Duodenal mucosa (tissue), 2 donors: ENCODE data around the gene KLHDC9.
"Not testable (repeated sequence)": the region's sequence is repeated elsewhere in the genome, so short reads cannot be mapped to it uniquely, and the experiment has no call there.

Experiments used
- H3K27ac ChIP-seq: one replicate; pipeline ENCODE4 v1.7.0; 2013; ENCODE audit warnings: low read depth, low read length
- H3K27me3 ChIP-seq, 2 donors: one replicate each; pipeline ENCODE4 v1.7.0; 2013; ENCODE audit warnings: low read length in 2 of 2, control low read depth in 1 of 2; ENCODE audit not compliant: insufficient read depth in 2 of 2, control insufficient read depth in 1 of 2
- H3K36me3 ChIP-seq, 2 donors: one replicate each; pipeline ENCODE4 v1.7.0; 2013; ENCODE audit warnings: low read length in 2 of 2, control low read depth in 1 of 2; ENCODE audit not compliant: insufficient read depth in 2 of 2, control insufficient read depth in 1 of 2
- H3K4me1 ChIP-seq, 2 donors: one replicate each; pipeline ENCODE4 v1.7.0; 2013; ENCODE audit warnings: low read length in 2 of 2, control low read depth in 1 of 2; ENCODE audit not compliant: insufficient read depth in 2 of 2, control insufficient read depth in 1 of 2
- H3K4me3 ChIP-seq, 2 donors: one replicate each; pipeline ENCODE4 v1.7.0; 2013; ENCODE audit warnings: low read length in 2 of 2, low read depth in 1 of 2
- H3K9ac ChIP-seq, 2 donors: one replicate each; pipeline ENCODE4 v1.7.0; 2013; ENCODE audit warnings: low read length in 2 of 2, low read depth in 1 of 2
- H3K9me3 ChIP-seq, 2 donors: one replicate each; pipeline ENCODE4 v1.7.0; 2013; ENCODE audit warnings: low read length in 2 of 2, control low read depth in 1 of 2; ENCODE audit not compliant: control insufficient read depth in 1 of 2

The KLHDC9 gene

GRCh38 chr1:161114556-161114955 lies 16.4 kb downstream of the KLHDC9 start:
- H3K27ac ChIP-seq = no peak overlapping the region
- H3K9ac ChIP-seq = no peak overlapping the region
- peaks cover 21 to 53% of the 10 kb centered on the region in 2 donors for H3K4me1 ChIP-seq

DNA sequence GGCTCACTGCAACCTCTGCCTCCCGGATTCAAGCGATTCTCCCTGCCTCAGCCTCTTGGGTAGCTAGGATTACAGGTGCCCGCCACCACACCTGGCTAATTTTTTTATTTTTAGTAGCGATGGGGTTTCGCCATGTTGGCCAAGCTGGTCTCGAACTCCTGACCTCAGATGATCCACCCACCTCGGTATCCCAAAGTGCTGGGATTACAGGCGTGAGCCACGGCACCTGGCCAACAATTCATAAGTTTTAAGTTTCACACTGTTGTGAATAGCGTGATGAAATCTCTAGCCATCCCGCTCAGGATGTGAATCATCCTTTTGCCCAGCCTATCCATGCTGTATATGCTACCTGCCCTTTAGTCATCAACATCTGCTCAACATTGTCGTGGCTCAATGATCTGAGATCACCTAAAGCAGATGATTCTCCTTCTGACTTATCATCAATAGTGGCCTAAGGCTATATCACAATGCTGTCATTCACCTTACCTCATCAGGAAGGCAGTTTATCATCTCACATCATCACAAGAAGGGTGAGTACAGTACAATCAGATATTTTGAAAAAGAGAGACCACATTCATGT lies 17.1 kb downstream of the KLHDC9 start:
- H3K27ac ChIP-seq = no peak overlapping the region
- peaks cover 2 to 11% of the 10 kb centered on the region in 2 donors for H3K36me3 ChIP-seq
- H3K9ac ChIP-seq = no peak overlapping the region
- H3K4me1 ChIP-seq = peaks cover 28 to 60% of the 10 kb centered on the region in 2 donors
- no peaks in the 10 kb centered on the region for H3K27me3 ChIP-seq
- H3K4me3 ChIP-seq = no peak overlapping the region
- H3K9me3 ChIP-seq = no peaks in the 10 kb centered on the region

More at GRCh38 chr1:161114556-161114955, 16.4 kb downstream of the KLHDC9 start:
- Histone ChIP-seq H3K27me3 (no peaks in the 10 kb centered on the region), H3K9me3 (no peaks in the 10 kb centered on the region), H3K4me3 (no peak overlapping the region), H3K36me3 (peaks cover 0 to 14% of the 10 kb centered on the region in 2 donors)

- not testable (repeated sequence) for H3K9ac ChIP-seq, H3K9me3 ChIP-seq, H3K27ac ChIP-seq, H3K27me3 ChIP-seq, H3K4me3 ChIP-seq
- Histone ChIP-seq H3K4me1 (peaks cover 33 to 64% of the 10 kb centered on the region in 2 donors), H3K36me3 (peaks cover 9 to 19% of the 10 kb centered on the region in 2 donors)
Measured at GRCh38 chr1:161115961-161116360, 17.8 kb downstream of the KLHDC9 start.

DNA sequence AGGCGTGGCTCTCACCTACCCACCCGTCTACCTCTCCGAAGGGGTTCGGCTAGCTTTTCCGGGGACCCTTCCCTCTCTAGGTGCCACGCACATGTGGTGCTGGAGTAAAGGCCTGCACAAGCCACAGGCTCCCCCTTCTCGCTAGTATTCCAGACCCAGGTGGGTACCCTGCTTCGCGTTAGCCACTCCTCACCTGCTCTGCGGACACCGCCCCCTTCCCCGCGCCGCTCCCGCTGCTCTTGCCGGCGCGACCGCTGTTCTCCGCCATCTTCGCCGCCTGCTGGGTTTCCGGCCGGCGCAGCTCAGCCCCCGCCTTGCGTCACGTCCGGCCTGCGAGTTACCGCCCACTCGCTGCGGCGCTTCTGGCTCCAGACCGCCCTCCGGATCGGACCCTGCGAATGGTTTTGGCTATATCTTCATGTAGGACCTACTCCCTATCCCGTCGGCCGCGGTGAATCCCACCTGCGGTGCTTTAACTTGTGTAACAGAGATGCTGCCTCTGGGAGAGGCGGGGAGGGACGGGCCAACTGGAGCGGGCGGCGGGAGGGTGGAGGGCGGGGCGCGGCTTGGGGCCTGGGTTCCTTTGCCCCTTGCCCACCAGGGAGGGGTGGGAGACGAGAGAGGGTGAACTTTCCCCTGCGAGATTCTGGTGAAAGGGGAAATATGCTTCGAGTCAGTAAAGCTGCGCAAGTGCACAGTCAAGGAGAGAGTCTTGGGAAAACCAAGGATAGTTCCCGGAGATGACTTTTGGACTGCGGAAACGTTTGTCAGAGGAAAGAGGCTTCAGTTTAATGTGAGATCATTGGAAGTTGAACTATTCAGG lies 19.8 kb downstream of the KLHDC9 start, which contains the start of the genes NIT1 and PFDN2:
TSS of gene NIT1 (plus strand) at position 347 of the 823 bp plus-strand sequence. CDS start at position 419, 72 bp downstream.
TSS of gene PFDN2 (minus strand) at position 279 of the 823 bp plus-strand sequence. CDS start at position 268, 11 bp downstream.
- peak within 1 kb of the TSS; percentile 92 to 100 for H3K4me3 ChIP-seq
- peaks cover 29 to 39% of the 10 kb centered on the region in 2 donors for H3K36me3 ChIP-seq
- no peaks in the 10 kb centered on the region for H3K27me3 ChIP-seq
- H3K4me1 ChIP-seq = peaks cover 33 to 60% of the 10 kb centered on the region in 2 donors
- H3K9me3 ChIP-seq = no peaks in the 10 kb centered on the region
- H3K27ac ChIP-seq = peak within 1 kb of the TSS; percentile 95
- peak within 1 kb of the TSS; percentile 99 for H3K9ac ChIP-seq

DNA sequence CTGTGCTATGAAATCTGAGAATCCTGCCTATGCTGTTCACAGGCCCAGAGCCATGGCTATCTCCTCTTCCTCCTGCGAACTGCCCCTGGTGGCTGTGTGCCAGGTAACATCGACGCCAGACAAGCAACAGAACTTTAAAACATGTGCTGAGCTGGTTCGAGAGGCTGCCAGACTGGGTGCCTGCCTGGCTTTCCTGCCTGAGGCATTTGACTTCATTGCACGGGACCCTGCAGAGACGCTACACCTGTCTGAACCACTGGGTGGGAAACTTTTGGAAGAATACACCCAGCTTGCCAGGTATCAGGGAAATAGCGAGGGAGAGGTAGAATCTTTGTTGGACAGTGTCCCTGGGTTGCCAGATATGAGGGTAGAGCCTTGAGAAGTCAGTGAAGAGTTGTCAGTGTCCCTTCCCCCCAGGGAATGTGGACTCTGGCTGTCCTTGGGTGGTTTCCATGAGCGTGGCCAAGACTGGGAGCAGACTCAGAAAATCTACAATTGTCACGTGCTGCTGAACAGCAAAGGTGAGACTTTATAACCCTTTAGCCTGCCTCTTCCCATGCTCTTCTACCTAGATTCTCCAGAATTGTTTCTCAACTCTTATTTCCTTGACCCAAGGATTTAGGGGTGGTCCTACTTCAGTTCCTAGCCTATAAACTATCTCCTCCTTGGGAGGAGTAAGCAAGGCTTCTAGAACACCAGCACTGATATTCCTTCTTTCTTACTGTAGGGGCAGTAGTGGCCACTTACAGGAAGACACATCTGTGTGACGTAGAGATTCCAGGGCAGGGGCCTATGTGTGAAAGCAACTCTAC lies 21.1 kb downstream of the KLHDC9 start:
- no peaks in the 10 kb centered on the region for H3K9me3 ChIP-seq
- H3K4me3 ChIP-seq = peak overlapping the region; percentile 92 to 100
- no peaks in the 10 kb centered on the region for H3K27me3 ChIP-seq
- H3K27ac ChIP-seq = peak overlapping the region; percentile 95
- peaks cover 33 to 50% of the 10 kb centered on the region in 2 donors for H3K4me1 ChIP-seq
- H3K9ac ChIP-seq = peak overlapping the region; percentile 99
- H3K36me3 ChIP-seq = peaks cover 37 to 47% of the 10 kb centered on the region in 2 donors

- Histone ChIP-seq H3K4me3 (no peak overlapping the region), H3K4me1 (peaks cover 27 to 35% of the 10 kb centered on the region in 2 donors), H3K9ac (no peak overlapping the region), H3K27me3 (no peaks in the 10 kb centered on the region), H3K9me3 (no peaks in the 10 kb centered on the region), H3K27ac (no peak overlapping the region), H3K36me3 (peaks cover 42 to 58% of the 10 kb centered on the region in 2 donors)
Measured at GRCh38 chr1:161121042-161121650, 23.0 kb downstream of the KLHDC9 start.

DNA sequence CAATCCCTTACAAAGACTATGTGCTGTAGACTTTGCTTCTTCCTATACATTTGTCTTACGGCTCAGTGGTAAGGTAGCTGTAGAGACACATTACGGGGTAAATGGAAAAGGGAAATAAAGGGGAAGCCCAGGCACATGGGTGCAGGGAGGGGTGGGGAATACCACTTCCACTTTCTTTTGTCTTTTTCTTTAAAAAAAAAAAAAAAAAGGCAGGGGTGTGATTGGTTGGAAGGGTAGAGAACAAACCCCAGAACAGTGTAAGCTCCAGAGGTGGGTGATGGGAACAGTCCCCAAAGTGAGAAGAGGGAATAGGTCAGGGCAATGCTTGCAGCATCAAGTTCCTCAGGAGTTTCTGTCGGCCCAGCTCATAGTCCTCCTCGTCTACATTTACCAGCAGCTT lies 23.7 kb downstream of the KLHDC9 start:
- peaks cover 46 to 62% of the 10 kb centered on the region in 2 donors for H3K36me3 ChIP-seq
- H3K27me3 ChIP-seq = no peaks in the 10 kb centered on the region
- H3K4me3 ChIP-seq = no peak overlapping the region
- peaks cover 22 to 28% of the 10 kb centered on the region in 2 donors for H3K4me1 ChIP-seq
- H3K9ac ChIP-seq = no peak overlapping the region
- H3K27ac ChIP-seq = no peak overlapping the region
- H3K9me3 ChIP-seq = no peaks in the 10 kb centered on the region

DNA sequence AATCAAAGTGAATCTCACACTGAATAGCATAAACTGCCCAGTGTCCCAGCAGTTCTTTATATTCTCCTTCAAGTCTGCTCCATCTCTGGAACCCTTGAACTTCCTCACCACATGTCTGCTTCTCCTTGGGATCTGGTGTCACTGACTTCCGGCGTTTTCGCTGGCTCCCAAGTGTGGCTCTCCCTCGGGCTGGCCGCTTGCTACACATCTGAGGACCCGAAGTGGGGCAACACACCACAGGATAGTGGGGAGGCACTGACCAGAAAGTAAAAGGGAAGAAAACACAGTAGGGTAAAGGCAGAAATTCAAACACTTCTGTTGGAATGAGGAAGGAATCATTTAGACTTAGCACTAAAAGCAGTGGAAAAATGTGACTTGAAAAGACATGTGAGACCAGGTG lies 24.8 kb downstream of the KLHDC9 start:
- Histone ChIP-seq H3K4me1 (peaks cover 22 to 31% of the 10 kb centered on the region in 2 donors), H3K9ac (no peak overlapping the region), H3K9me3 (no peaks in the 10 kb centered on the region), H3K36me3 (peaks cover 53 to 71% of the 10 kb centered on the region in 2 donors), H3K27me3 (no peaks in the 10 kb centered on the region), H3K4me3 (no peak overlapping the region), H3K27ac (no peak overlapping the region)

- peaks cover 34 to 63% of the 10 kb centered on the region in 2 donors for H3K36me3 ChIP-seq
- H3K27me3 ChIP-seq = no peaks in the 10 kb centered on the region
- no peak overlapping the region for H3K4me3 ChIP-seq
- H3K27ac ChIP-seq = no peak overlapping the region
- peaks cover 18 to 19% of the 10 kb centered on the region in 2 donors for H3K4me1 ChIP-seq
- no peaks in the 10 kb centered on the region for H3K9me3 ChIP-seq
- peak overlapping the region in 1 of 2 donors; percentile 25 for H3K9ac ChIP-seq
Measured at GRCh38 chr1:161127649-161128048, 29.5 kb downstream of the KLHDC9 start.
